TTC549 (cell line): ENCODE data around the gene CENPU.

Experiments used
- FAIRE-seq: peaks from 2 replicates; lab custom pipeline; 2012; peaks lifted over from hg19 to GRCh38; lab: Jason Lieb, UNC

The CENPU gene

GRCh38 chr4:184705692-184706091, 28.2 kb downstream of the CENPU start:
- FAIRE-seq, result no peak

GRCh38 chr4:184702114-184702513, 31.8 kb downstream of the CENPU start:
- FAIRE-seq, result no peak

GRCh38 chr4:184699941-184700340, 34.0 kb downstream of the CENPU start:
- FAIRE-seq, result no peak

- FAIRE-seq, result no peak
Observed at GRCh38 chr4:184697956-184698355, 35.9 kb downstream of the CENPU start.

GRCh38 chr4:184695178-184695896, 38.6 kb downstream of the CENPU start:
- no peak for FAIRE-seq

- no peak for FAIRE-seq
Observed at GRCh38 chr4:184694412-184694956, 39.4 kb downstream of the CENPU start.

GRCh38 chr4:184693056-184693455, 40.8 kb downstream of the CENPU start:
- FAIRE-seq, result no peak

- no peak for FAIRE-seq
Observed at GRCh38 chr4:184689681-184690080, 44.2 kb downstream of the CENPU start.

- no peak for FAIRE-seq
Observed at GRCh38 chr4:184688447-184688846, 45.4 kb downstream of the CENPU start.

- FAIRE-seq, result no peak
Observed at GRCh38 chr4:184688005-184688404, 45.9 kb downstream of the CENPU start.

GRCh38 chr4:184684491-184685189, 49.3 kb downstream of the CENPU start:
- FAIRE-seq, result no peak

GRCh38 chr4:184681916-184682315, 52.0 kb downstream of the CENPU start:
- FAIRE-seq, result no peak

GRCh38 chr4:184680698-184681097, 53.2 kb downstream of the CENPU start:
- FAIRE-seq, result no peak

GRCh38 chr4:184675821-184676492, 57.9 kb downstream of the CENPU start:
- no peak for FAIRE-seq

GRCh38 chr4:184675018-184675417, 58.9 kb downstream of the CENPU start:
- FAIRE-seq, result no peak

GRCh38 chr4:184674011-184674410, 59.9 kb downstream of the CENPU start:
- no peak for FAIRE-seq

- no peak for FAIRE-seq
Observed at GRCh38 chr4:184672741-184673140, 61.2 kb downstream of the CENPU start.

GRCh38 chr4:184671101-184671500, 62.8 kb downstream of the CENPU start:
- no peak for FAIRE-seq

GRCh38 chr4:184669251-184669650, 64.6 kb downstream of the CENPU start:
- no peak for FAIRE-seq

GRCh38 chr4:184668511-184669114, 65.3 kb downstream of the CENPU start:
- FAIRE-seq, result no peak

- FAIRE-seq, result no peak
Observed at GRCh38 chr4:184668096-184668495, 65.8 kb downstream of the CENPU start.

GRCh38 chr4:184666670-184667069, 67.2 kb downstream of the CENPU start:
- FAIRE-seq, result no peak
